C4-2B (cell line): ENCODE measurements around the gene FBXL13.

Experiments used
- ZFX ChIP-seq: fragments of 450-650 bp; IDR thresholded peaks from 2 replicates; pipeline ENCODE4 v1.6.1; 2017
- TF ChIP-seq, protein P1 (sequence below): fragments of 450-650 bp; conservative IDR thresholded peaks from 2 replicates; pipeline ENCODE4 v1.5.1; 2017; ENCODE audit warnings: mild to moderate bottlenecking

DNA sequence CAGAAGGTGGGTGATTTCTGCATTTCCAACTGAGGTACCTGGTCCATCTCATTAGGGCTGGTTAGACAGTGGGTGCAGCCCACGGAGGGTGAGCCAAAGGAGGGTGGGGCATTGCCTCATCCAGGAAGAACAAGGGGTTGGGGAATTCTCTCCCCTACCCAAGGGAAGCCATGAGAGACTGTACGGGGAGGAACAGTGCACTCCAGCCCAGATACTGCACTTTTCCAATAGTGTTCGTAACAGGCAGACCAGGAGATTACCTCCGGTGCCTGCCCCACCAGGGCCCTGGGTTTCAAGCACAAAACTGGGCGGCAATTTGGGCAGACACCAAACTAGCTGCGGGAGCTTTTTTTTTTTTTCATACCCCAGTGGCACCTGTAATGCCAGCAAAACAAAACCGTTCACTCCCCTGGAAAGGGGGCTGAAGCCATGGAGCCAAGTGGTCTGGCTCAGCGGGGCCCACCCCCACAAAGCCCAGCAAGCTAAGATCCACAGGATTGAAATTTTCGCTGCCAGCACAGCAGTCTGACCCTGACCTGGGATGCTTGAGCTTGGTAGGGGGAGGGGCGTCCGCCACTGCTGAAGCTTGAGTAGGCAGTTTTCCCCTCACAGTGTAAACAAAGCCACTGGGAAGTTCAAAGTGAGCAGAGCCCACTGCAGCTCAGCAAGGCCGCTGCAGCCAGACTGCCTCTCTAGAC lies 31.6 kb upstream of the FBXL13 start:
- TF ChIP-seq, protein P1, sequence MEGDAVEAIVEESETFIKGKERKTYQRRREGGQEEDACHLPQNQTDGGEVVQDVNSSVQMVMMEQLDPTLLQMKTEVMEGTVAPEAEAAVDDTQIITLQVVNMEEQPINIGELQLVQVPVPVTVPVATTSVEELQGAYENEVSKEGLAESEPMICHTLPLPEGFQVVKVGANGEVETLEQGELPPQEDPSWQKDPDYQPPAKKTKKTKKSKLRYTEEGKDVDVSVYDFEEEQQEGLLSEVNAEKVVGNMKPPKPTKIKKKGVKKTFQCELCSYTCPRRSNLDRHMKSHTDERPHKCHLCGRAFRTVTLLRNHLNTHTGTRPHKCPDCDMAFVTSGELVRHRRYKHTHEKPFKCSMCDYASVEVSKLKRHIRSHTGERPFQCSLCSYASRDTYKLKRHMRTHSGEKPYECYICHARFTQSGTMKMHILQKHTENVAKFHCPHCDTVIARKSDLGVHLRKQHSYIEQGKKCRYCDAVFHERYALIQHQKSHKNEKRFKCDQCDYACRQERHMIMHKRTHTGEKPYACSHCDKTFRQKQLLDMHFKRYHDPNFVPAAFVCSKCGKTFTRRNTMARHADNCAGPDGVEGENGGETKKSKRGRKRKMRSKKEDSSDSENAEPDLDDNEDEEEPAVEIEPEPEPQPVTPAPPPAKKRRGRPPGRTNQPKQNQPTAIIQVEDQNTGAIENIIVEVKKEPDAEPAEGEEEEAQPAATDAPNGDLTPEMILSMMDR = no peak
- TF ChIP-seq ZFX = no peak
